ENCODE results near the gene ERG. TPM values are rescaled to one million over a fixed set of nuclear protein-coding genes. Genes with fewer than 3 reads are reported as not detected.

ERG gene
- polyA plus RNA-seq, 1 of the 3 experiments (the other 2 are of a cell fraction) = not detected

DNA sequence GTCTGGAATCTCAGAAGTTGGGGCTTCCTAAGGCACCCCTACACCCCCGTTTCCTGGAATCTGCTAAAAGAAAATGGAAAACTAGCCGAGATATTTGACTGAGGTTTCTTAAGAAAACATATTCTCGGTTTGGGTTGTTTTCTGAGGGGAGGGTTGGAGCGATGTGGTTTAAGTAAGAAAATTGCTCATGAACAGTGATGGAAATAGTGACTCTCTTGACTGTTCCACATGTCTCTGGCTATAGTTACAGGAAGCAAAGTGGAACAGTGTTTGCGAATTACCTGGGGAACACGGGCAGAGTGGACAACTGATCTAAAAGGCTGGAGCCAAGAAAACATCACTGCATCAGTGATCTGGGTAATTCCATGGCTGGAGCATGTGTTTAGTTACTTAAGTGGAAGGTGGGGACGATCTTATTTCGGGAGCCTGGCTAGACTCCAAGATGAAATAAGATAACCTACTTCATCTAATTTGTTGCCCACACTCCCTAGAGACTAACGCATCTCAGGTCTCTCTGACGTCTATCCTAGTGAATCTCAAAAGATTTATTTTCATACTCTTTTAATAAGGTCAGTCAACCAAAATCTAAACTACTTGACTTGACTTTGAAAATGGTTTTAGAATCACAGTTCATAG lies 149.0 kb downstream of the ERG start:
- peaks cover 0 to under 1% of the 10 kb centered on the region in 2 experiments; a peak in 1 of 4 replicates for H3K4me1 ChIP-seq (ENCODE audit: control insufficient read depth in 1 of 2, insufficient read depth in 2 of 2, low read depth in 1 of 2, low read length in 1 of 2)
- no peaks in the 10 kb centered on the region for H3K79me2 ChIP-seq (ENCODE audit: insufficient read depth)
- H4K20me1 ChIP-seq (ENCODE audit: insufficient read depth) = no peaks in the 10 kb centered on the region
- no peak overlapping the region for H2AFZ ChIP-seq (ENCODE audit: low read depth)
- H3F3A ChIP-seq (replicated peaks; ENCODE audit: insufficient read depth) = no peaks in the 10 kb centered on the region
- TF ChIP-seq, protein P1, sequence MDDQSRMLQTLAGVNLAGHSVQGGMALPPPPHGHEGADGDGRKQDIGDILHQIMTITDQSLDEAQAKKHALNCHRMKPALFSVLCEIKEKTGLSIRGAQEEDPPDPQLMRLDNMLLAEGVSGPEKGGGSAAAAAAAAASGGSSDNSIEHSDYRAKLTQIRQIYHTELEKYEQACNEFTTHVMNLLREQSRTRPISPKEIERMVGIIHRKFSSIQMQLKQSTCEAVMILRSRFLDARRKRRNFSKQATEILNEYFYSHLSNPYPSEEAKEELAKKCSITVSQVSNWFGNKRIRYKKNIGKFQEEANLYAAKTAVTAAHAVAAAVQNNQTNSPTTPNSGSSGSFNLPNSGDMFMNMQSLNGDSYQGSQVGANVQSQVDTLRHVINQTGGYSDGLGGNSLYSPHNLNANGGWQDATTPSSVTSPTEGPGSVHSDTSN (IDR thresholded peaks at IDR 0.05) = no peak
- TF ChIP-seq FOXM1 (IDR thresholded peaks at IDR 0.05; ENCODE audit: low read depth) = no peak
- TF ChIP-seq EP300 (IDR thresholded peaks at IDR 0.05; ENCODE audit: borderline replicate concordance in 1 of 2, low read depth in 1 of 2, low read length in 1 of 2) = no peak
- no peak for TF ChIP-seq YY1 (IDR thresholded peaks at IDR 0.05; ENCODE audit: low read depth)
- TF ChIP-seq, protein P2, sequence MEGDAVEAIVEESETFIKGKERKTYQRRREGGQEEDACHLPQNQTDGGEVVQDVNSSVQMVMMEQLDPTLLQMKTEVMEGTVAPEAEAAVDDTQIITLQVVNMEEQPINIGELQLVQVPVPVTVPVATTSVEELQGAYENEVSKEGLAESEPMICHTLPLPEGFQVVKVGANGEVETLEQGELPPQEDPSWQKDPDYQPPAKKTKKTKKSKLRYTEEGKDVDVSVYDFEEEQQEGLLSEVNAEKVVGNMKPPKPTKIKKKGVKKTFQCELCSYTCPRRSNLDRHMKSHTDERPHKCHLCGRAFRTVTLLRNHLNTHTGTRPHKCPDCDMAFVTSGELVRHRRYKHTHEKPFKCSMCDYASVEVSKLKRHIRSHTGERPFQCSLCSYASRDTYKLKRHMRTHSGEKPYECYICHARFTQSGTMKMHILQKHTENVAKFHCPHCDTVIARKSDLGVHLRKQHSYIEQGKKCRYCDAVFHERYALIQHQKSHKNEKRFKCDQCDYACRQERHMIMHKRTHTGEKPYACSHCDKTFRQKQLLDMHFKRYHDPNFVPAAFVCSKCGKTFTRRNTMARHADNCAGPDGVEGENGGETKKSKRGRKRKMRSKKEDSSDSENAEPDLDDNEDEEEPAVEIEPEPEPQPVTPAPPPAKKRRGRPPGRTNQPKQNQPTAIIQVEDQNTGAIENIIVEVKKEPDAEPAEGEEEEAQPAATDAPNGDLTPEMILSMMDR (IDR thresholded peaks at IDR 0.05) = no peak
- no peak for TF ChIP-seq TCF12 (IDR thresholded peaks at IDR 0.05)
- TF ChIP-seq TAF1 (IDR thresholded peaks at IDR 0.05; ENCODE audit: borderline replicate concordance, low read depth, low read length) = no peak
- TF ChIP-seq FOSL2 (IDR thresholded peaks at IDR 0.05; ENCODE audit: borderline replicate concordance, low read depth) = no peak
- no peak for TF ChIP-seq RFX5 (IDR thresholded peaks at IDR 0.05; ENCODE audit: low read length)
- TF ChIP-seq, protein P3, sequence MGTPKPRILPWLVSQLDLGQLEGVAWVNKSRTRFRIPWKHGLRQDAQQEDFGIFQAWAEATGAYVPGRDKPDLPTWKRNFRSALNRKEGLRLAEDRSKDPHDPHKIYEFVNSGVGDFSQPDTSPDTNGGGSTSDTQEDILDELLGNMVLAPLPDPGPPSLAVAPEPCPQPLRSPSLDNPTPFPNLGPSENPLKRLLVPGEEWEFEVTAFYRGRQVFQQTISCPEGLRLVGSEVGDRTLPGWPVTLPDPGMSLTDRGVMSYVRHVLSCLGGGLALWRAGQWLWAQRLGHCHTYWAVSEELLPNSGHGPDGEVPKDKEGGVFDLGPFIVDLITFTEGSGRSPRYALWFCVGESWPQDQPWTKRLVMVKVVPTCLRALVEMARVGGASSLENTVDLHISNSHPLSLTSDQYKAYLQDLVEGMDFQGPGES (IDR thresholded peaks at IDR 0.05; ENCODE audit: low read depth, low read length) = no peak
- no peak for TF ChIP-seq MEF2A (IDR thresholded peaks at IDR 0.05; ENCODE audit: borderline replicate concordance, low read depth)
- no peak for TF ChIP-seq RAD21 (IDR thresholded peaks at IDR 0.05; ENCODE audit: low read length)
- no peak for TF ChIP-seq SMC3 (IDR thresholded peaks at IDR 0.05; ENCODE audit: low read depth, low read length)
- no peak for TF ChIP-seq FOXJ3 (CRISPR knock-in tag; IDR thresholded peaks at IDR 0.05)
- no peak for TF ChIP-seq GABPA (IDR thresholded peaks at IDR 0.05; ENCODE audit: low read depth)
- TF ChIP-seq CHD2 (IDR thresholded peaks at IDR 0.05; ENCODE audit: low read length, partially characterized antibody) = no peak
- no peak for TF ChIP-seq EZH2phosphoT487 (IDR thresholded peaks at IDR 0.05; ENCODE audit: borderline replicate concordance, low read depth)
- no peak for TF ChIP-seq MXI1 (IDR thresholded peaks at IDR 0.05; ENCODE audit: low read depth, low read length)
- TF ChIP-seq, protein P4, sequence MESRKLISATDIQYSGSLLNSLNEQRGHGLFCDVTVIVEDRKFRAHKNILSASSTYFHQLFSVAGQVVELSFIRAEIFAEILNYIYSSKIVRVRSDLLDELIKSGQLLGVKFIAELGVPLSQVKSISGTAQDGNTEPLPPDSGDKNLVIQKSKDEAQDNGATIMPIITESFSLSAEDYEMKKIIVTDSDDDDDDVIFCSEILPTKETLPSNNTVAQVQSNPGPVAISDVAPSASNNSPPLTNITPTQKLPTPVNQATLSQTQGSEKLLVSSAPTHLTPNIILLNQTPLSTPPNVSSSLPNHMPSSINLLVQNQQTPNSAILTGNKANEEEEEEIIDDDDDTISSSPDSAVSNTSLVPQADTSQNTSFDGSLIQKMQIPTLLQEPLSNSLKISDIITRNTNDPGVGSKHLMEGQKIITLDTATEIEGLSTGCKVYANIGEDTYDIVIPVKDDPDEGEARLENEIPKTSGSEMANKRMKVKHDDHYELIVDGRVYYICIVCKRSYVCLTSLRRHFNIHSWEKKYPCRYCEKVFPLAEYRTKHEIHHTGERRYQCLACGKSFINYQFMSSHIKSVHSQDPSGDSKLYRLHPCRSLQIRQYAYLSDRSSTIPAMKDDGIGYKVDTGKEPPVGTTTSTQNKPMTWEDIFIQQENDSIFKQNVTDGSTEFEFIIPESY (IDR thresholded peaks at IDR 0.05; ENCODE audit: borderline replicate concordance, low read depth) = no peak
- ChIA-PET POLR2A (no interaction called here), CTCF (interaction anchor here (0.7 kb wide), 1 partner anchor 138 kb away, joined by 3 read pairs; no protein-coding TSS in a partner anchor)
- no peaks in the 10 kb centered on the region for H3K27me3 ChIP-seq (ENCODE audit: insufficient read depth)
- no peak overlapping the region for H3K4me2 ChIP-seq
- H3K9ac ChIP-seq = no peak overlapping the region
- H3K4me3 ChIP-seq (ENCODE audit: low read depth in 2 of 2, low read length in 1 of 2) = no peak overlapping the region
- WGBS (ENCODE audit: low lambda C conversion rate) = 50% methylated on average over 9 of the region's 10 CpGs
- no peaks in the 10 kb centered on the region for H3K36me3 ChIP-seq (replicated peaks in 1 of 2; ENCODE audit: control insufficient read depth in 1 of 2, insufficient read depth in 2 of 2, low read length in 1 of 2)
- DNase-seq = no peak
- H3K27ac ChIP-seq (ENCODE audit: low read depth in 2 of 2, low read length in 1 of 2) = peak overlapping the region in 1 of 2 experiments; percentile 23; a peak in 1 of 4 replicates
- H3K9me2 ChIP-seq = no peaks in the 10 kb centered on the region
- H3K9me3 ChIP-seq = no peaks in the 10 kb centered on the region
